HG02798 (cell line): Measurements from ENCODE around the gene SH2D3C.

Source experiments
- ATAC-seq: cut with Tn5 transposase; IDR thresholded peaks from one replicate; pipeline ENCODE4 v1.9.1; 2021; ENCODE audit warnings: mild to moderate bottlenecking; ENCODE audit not compliant: unreplicated experiment, poor library complexity

Gene SH2D3C

DNA sequence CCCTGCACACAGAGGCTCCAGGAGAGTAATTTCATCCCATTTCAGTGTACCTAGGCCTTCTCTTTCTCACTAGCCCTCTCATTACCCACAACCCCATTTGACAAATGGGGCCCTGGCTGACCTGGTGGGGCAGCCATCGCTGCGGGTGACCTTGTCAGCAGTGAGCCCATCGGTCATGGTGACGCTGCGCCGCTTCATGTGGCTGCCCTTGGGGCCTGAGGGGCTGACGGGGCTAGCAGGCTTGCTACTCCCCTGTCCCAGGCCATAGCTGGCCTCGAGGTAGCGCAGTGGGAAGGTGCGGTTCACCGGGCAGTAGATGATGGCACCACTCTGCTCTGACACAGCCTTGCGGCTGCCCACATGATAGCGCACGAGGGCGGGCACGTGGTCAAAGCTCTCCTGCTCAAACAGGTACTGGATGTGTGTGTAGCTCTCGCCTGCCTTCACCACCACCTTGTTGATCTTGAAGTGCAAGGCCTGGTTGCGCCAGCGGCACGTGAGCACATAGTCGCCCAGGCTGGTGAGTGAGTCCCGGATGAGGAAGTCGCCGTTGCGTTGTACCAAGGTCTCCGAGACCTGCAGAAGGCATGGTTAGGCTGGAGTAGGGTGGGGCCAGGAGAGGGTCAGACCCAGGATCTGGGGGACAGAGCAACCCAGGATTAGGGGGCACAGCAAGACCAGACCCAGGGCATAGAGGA is 29.2 kb downstream of the SH2D3C start:
- no peak for ATAC-seq

DNA sequence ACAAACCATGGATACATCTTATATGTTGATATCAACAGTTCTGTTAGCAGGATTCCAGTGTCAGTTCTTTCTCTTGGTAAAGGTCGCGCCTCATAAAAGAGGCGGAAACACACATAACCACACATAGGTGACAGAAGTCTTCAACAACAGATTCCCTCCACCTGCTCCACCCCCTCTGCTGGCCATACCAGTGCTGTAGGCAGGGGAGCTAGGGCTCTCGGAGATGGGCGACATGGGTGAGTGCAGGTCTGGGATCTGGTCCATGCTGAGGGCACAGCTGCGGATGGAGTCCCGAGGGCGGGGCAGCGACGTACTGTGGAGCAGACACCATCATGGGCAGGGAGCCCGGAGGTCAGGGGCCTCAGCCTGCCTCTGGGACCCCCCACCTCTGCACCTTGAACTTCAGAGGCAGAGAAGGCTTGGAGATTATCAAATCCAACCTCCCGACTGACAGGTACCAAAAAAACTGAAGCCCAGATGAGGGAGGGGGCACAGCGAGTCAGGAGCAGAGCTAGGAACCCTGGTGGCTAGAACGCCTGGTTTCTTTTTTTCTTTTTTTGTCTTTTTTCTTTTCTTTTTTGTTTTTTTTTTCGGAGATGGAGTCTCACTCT is 31.4 kb downstream of the SH2D3C start:
- no peak for ATAC-seq

DNA sequence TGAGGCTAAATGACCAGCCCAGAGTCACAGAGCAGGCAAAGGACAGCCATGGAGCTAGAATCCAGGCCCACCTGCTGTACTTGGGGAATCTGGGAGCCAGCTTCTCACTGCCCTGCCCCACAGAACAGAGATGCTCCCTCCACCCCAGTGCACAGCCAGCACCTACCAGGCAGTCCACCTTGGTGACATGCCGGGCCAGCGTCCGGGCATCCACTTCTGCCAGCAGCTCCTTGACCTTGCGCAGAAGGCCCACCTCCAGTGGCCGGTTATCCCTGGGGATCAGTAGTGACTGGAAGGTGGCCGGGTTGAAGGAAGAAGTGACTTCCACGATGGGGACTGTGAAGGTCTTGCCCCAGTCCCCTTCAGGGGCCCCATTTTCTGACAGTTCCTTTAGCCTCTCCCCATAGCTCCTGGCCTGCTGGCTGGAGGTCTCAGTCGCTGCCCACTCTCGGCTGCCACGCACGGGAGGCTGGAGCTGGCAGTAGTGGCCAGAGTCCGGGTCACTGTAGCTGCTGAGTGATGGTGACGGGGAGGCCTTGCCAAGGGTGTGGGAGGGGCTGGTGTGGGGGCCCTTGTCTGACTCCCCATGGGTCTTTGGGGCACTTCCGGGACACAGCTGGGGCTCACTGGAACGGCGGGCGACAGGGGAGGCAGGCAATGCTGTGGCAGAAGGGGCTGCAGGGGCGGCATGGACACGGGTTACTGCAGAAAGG is 33.9 kb downstream of the SH2D3C start:
- no peak for ATAC-seq

DNA sequence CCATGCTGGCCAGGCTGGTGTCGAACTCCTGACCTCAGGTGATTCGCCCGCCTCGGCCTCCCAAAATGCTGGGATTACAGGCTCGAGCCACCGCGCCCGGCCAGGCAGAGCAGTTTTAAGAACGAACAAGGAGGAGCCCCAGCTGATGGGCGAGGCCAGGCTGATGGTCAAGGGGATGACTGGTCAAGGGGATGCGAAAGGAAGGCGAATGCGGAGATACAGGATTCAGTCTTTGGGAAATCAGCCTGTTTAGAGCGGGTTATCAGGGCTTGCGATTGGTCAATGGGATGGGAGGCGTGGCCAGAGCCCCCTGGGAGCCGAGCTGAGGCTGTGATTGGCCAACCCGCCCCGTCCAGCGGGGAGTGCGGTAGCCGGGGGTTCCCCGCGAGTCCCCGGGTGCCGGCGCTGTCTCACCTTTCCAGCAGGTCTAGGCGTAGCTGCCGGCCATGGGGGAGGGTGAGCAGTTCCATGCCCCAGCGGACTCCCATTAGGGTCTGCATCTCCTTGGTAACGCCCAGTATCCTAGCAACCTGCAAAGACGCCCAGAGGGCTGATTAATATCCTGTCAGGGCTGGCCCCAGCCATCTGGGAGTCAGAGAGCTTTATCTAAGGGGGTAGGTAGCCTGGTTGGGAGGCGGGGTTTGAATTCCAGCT is 35.9 kb downstream of the SH2D3C start:
- ATAC-seq, result no peak

DNA sequence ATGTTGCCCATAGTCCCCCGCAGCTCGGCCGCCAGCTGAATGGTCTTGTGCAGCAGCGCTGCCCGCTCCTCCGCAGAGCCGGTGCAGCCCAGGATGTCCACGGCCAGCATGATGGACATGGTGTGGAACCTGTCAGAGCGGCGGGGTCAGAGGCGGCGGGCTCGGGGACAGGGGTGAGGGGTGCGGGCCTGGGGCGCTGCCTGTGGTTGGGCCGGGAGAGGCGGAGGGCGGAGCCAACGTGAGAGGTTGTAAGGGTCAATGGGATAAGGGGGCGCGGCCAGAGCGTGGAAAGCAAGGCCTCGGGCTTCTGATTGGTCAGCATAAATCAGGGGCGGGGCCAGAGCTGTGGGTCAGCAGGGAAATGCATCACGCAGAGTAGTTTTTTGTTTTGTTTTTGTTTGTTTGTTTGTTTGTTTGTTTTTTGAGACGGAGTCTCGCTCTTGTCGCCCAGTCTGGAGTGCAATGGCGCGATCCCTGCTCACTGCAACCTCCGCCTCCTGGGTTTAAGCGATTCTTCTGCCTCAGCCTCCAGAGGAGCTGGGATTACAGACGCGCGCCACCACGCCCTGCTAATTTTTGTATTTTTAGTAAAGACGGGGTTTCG is 36.5 kb downstream of the SH2D3C start:
- no peak for ATAC-seq

DNA sequence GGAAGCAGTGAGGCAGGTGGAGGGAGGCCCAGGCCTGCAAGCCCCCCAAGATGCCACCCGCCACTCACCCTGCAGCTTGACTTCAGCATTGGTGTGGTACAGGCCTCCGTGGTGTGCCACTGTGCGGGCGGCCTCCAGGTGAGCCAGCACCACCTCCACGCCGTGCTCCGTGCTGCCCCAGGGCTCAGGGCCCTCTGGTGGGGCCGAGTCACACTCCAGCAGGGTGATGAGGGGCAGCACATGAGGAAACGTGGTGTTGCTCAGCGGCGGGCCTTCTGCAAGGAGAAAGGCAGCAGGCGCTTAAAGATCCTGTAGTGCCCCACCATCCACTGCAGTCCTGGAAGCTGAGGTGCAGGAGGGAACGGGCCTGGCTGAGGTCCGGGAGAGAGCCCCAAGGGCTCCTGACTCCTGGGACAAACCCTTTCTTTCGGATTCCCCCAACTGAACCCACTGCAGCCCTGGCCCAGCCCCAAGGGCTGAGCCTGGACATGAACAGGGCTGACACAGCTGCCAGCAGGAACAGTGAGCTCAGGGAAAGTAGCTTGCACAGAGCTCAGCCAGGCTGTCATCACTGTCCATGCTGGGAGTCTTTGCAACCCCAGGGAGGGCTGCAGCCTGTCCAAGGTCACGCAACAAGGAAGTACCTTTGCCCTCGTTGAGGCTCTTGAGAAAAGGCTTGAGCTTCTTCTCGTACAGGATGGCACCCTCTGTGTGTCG is 38.7 kb downstream of the SH2D3C start:
- no peak for ATAC-seq

DNA sequence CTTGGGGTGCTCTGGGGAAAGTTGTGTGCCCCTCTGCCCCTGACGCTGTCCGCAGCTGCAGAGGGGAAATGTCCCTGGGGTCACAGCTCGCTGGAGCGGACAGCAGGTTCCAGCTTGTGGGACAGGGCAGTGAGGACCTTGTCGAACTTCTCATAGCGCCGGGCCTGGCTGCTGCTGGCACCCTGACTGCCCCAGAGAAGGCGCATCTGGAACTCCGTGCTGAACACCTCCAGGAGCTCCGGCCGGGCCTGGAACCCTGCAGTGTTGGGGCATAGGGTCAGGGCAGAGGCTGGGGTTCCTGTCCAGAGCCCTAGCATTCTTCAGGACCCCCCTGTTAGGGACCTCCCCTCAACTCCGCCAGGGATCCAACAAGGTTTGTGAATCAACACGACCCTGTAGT is 39.8 kb downstream of the SH2D3C start:
- no peak for ATAC-seq

DNA sequence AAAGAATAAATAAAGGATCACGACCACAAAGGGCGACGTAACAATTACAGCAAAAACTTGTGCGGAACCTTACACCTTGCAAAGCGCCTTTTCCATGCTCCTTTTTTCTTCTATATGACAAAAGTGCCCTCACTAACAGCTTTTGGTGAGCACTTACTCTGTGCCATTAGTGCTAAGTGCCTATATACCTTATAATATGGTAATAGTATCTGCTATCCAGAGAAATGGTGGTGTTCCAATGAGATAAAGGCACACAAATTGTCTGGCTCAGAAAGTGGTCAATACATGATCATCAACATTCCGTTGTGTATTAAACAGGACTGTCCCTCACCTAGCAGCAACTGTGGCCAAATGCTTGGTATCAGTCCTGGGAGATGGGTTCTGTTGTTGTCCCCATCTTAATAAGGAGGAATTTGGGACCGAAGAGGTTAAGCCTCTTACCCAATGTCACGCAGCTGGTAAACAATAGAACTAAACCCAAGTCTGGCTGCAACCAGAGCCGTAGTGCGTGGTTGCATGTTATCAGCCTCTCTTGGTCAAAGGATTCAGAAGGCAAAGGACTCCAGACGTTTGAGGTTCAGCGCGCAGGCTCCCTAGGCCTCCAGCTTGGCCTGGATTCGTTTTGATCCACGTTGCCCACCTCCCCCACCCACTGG is 42.8 kb downstream of the SH2D3C start:
- ATAC-seq, result peak; percentile 1

DNA sequence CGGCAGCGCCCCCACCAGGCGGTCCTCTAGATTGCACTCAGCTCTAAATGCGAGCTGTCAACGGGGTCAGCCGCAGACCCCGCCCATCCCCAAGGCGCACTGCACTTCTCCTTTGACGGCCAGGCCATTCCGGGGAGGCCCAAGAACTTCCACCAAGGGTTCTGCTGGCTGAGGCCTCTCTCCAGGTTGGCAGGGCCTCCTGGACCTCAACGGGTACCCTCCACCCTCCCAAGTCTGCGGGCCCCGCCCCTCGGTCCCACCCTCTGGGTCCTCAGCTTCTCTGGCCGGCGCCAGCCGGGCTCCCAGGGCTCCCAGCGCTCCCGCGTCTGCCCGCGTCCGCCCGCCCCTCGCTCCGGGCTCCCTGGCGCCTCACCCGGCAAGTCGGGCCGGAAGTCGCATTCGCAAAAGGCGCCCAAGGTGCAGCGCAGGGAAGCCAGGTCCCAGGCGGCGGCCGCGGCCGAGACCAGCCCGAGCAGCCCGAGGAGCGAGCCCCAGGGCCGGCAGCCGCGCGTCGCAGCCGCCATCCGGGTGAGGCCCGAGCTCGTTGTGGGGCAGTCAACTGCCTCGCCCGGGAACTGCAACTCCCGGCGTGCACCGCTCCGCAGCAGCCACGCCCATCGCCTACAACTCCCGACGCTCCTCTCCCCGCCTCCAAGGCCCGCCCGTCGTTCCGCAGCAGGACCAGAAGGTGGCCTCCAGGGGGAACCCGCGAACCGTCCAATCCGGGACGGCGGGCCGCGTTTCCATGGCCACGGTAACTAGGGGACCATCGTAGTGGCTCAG is 43.5 kb downstream of the SH2D3C start, which contains the start of gene TOR2A:
TOR2A (minus strand) TSS at position 548 of the 783 bp plus-strand sequence; CDS start at position 524, 24 bp downstream.
- ATAC-seq, result peak; percentile 89

DNA sequence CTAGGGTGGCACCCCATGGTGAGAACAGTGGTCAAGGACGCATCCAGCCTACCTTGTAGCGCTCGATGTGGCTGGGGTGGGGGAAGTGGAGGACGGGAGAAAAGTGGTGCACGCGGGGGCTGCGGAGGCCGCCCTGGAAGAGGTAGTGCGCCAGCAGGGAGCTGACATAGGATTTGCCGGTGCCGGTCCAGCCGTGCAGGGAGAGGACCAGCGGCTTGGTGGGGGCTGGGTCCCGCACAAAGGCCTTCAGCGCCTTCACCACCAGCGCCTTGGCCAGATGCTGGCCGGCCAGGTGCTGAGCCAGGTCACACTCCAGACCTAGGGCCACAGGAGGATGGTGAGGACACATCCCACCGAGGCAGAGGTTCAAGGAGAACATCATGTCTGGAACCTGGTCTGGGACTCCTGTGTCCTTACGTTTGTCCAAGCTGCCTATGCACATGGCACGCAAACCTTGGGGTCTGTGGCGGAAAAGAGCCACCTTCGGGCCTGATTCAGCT is 44.2 kb downstream of the SH2D3C start:
- ATAC-seq, result no peak

DNA sequence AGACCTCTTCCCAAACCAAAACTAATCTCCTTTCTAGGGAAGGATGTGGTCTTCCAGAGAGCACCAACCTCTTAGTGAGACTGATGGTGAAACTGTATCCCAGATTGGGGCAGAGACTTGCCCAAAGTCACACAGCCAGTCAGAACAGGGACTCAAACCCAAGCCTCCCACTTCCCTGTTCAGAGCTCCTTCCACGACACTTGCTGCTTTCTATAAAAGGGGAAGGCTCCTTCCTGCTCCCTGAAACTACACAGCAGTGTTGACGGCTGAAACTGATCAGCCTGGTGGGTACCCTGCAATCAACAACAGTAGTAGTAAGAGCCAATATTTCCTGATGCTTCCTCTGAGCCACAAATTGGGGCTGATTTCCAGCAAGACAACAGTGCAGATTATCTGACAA is 44.9 kb downstream of the SH2D3C start:
- no peak for ATAC-seq

DNA sequence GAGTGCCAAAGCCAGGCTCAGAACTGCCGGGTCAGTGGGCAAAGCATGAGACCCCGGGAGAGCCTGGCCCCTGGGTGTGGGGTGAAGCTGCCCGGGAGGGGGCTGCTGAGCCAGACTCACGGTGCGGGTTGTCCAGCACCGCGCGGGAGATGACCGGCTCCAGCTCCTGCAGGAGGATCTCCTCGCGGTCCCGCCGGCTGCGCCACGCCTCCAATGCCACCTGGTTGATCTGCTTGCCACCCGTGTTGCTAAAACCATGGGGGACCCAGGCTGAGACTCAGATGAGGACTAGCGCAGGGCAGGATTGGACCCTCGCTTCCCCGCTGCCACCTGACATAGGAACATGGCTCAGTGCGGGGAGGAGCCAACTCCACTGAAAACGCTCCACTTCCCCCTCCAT is 46.0 kb downstream of the SH2D3C start:
- no peak for ATAC-seq

DNA sequence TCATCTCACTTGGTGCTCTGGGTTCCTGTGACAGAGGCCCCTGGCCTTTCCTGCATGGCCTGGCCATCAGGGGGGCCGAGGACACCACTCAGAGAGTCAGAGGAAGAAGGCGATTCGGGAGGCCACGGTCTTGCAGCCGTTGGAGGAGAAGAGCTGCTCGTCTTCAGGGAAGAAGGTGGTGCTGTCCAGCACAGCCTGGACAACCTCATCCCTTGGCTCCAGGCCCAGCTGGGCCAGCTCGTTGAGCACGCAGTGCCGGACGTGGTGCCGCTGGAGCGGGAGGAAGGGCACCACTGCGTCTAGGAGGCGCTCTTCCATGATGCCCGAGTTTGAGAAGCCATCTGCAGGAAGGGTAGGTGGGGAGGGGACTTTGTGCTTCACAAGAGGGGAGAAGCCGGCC is 46.5 kb downstream of the SH2D3C start:
- ATAC-seq, result no peak

DNA sequence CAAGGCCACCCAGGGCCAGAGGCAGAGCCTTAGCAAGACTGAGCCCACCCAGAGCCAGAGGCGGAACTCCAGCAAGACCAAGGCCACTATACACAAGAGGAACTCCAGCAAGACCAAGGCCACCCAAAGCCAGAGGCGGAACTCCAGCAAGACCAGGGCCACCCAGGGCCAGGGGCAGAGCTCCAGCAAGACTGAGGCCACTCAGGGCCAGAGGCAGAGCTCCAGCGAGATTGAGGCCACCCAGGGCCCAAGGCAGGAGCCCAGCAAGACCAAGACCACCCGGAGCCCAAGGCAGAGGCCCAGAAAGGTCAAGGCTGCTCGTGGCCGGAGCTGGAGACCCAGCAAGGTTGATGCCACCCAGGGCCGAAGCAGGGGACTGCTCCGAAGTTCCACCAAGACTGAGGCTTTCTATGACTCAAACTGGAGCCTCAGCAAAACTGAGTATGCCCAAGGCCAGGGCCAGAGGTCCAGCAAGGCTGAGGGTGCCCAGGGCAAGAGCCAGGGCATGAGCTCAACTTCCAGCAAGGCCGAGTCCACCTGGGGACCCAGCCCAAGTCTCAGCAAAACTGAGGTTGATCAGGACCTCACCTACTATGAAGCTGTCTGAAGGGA is 47.6 kb downstream of the SH2D3C start:
- no peak for ATAC-seq

DNA sequence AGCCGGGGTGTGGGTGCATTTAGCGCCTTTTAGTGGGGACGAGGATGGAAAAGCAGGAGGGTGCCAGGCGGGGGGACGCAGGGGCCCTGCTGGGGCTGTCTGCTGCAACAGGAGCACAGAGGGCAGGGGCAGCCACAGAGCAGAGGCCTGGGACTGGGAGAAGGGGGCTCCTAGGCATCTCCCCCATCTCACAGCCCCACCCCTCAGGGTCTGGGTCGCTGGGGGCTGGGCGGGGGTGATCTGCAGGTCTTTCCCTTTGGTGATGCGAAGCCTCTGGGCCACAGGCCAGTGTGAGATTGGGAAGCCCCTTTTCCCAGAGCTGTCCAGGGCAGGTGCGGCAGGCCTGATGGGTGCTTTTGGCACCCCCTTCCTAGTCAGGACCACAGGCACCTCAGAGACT is 48.2 kb downstream of the SH2D3C start:
- ATAC-seq, result no peak

DNA sequence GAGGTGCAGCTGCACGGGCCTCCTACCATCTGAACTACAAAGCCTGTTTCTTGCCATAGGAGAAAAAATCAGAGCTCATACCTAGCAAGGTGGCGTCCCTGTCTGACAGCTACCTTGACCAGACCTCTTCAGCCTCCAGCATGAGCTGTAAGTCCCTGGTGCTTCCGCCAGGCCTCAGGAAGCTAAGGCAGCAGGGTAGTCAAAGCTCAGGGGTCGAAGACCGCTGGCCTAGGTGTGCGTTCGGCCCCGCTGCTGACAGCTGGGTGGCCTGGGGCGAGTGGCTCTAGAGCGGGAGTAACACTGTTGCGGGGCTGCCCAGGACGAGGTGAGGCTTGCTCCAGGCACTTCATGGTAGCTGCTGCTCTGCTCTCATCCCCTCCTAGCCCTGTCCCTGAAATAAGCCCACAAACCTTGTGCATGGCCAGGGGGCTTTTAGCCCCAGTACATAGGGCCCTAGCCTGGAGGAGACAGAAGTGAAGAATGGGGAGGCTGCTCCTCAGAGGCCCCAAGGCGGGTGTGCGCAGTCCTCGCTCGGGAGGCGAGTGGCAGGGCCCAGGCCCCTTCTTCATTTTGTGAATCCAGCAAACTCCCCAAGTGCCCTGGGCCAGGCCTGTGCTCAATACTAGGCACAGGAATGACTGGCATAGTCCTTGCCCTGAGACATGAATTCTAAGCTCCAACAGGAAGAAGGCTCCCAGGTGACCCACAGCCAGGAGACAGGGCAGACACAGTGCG is 48.8 kb downstream of the SH2D3C start:
- ATAC-seq, result no peak

DNA sequence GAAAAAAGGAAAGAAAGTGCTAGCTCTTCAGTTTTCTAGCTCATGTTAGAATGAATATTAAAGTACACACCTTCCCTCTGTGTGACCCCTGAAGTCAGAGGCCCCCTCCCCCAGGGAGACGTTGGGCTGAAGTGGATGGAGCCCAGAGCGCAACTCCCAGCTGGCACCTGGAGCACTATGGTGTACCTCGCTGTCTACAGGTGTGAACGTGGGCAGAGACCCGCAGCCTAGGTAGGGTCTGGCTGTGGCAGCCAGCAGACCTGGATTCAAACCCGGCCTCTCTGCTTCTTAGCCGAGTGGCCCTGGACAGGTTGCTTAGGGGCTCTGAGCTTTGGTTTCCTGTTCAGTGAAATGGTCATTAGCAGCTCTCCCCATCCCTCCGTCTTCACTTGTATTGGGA is 49.7 kb downstream of the SH2D3C start:
- ATAC-seq, result no peak

DNA sequence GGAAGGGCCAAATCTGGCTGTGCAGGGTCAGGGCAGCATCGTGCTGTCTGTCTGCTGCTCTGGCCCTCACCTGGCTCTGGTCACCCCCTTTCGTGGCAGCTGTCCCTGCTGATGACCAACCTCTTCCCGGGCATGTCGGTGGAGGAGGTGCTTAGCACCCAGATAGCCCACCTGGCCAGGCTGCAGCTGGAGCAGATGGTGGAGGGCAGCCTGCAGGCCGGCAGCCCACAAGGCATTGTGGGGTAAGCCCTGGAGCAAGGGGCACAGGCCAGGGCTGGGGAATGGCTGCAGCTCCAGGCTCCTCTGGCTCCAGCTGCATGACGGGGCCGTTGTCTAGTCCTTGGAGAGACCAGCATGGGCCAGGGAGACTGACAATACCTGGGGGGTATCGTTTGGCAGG is 51.6 kb downstream of the SH2D3C start:
- no peak for ATAC-seq
